ENCODE data around the gene AANAT. TPM values are rescaled to one million over a fixed set of nuclear protein-coding genes. Genes with fewer than 3 reads are reported as not detected.

AANAT gene
- total and polyA plus RNA-seq, 11 donors: 0.19 TPM; not detected in 10

DNA sequence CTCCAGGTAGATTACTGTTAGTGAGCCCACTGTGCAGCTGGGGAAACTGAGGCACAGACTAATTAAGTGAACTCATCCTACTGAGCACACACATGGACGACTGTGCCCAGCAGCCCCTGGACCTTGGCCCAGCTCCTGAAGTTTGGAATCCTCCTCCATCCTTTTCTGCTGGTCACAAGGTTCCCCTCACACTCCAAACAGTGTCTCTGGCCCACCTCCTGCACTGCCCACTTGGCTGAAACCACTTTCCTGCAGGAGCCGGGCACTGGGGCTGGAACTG is 30.2 kb downstream of the AANAT start:
- no peaks in the 10 kb centered on the region for H3K27me3 ChIP-seq
- intact Hi-C loops (cut with DNase I): no loop called here
- H3K9me3 ChIP-seq: no peaks in the 10 kb centered on the region
- peak overlapping the region; percentile 70 to 98 (median 92) for H3K27ac ChIP-seq
- ATAC-seq (no peak), DNase-seq (no peak)
- H3K36me3 ChIP-seq: peaks cover 0 to 5% (median 0%) of the 10 kb centered on the region in 9 donors
- 6 to 36% (median 21%) methylated on average over 2 of the region's 2 CpGs; no CpG with 5 or more reads in 1 of the 4 donors for WGBS, 4 donors
- TF ChIP-seq, protein P1, sequence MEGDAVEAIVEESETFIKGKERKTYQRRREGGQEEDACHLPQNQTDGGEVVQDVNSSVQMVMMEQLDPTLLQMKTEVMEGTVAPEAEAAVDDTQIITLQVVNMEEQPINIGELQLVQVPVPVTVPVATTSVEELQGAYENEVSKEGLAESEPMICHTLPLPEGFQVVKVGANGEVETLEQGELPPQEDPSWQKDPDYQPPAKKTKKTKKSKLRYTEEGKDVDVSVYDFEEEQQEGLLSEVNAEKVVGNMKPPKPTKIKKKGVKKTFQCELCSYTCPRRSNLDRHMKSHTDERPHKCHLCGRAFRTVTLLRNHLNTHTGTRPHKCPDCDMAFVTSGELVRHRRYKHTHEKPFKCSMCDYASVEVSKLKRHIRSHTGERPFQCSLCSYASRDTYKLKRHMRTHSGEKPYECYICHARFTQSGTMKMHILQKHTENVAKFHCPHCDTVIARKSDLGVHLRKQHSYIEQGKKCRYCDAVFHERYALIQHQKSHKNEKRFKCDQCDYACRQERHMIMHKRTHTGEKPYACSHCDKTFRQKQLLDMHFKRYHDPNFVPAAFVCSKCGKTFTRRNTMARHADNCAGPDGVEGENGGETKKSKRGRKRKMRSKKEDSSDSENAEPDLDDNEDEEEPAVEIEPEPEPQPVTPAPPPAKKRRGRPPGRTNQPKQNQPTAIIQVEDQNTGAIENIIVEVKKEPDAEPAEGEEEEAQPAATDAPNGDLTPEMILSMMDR (IDR thresholded peaks at IDR 0.05): no peak
- no peak for TF ChIP-seq POLR2A (IDR thresholded peaks at IDR 0.05)
- H3K4me3 ChIP-seq: peak overlapping the region in 7 of 12 donors; percentile 18 to 40 (median 28)
- H3K4me1 ChIP-seq: peaks cover 10 to 94% (median 58%) of the 10 kb centered on the region in 12 donors

DNA sequence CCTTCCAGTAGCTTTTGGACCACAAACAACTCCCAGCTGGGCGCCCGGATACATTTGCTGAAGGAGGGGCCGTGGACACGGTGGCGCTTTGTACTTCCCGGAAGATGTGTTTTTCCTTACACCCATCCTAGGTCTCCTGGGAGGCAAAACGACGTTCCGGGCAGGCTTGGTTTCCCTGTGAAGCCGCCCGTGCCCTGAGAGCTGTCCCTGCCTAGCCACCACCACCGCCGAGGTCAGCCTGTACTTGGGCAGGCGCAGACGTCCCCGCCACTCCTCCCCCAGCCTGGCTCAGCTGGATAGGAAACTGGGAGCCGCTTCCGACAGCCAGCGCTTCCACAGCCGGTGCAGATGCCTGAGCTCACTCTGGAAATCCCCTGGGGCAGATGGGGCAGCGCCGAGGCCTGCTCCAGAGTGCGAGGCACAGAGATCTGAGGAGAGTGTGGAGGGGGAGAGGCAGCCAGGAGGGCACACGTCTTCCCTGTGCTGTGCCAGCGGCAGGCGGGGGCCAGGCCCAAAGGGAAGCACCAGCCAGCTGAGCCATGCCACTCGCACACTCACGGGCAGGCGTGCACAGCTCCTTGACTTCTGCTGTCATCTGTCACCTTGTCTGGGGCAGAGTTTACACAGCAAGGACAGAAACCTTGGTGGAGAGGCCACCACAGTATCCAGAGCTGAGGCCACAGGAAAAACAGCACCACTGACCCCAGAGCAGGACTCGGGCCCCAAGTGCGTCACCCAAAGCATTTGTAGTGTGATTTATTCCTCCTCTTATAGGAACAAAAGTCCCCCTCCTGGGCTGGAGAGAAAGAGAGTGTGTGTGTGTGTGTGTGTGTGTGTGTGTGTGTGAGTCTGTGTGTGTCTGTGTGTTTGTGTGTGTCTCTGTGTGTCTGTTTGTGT is 30.8 kb downstream of the AANAT start:
- DNase-seq (peak; percentile 87 to 94 (median 90)), ATAC-seq (peak; percentile 64 to 86 (median 78))
- H3K36me3 ChIP-seq: peaks cover 0 to 5% (median 0%) of the 10 kb centered on the region in 9 donors
- H3K27ac ChIP-seq: peak overlapping the region; percentile 70 to 98 (median 92)
- peak overlapping the region in 9 of 12 donors; percentile 11 to 85 (median 24) for H3K4me3 ChIP-seq
- no peaks in the 10 kb centered on the region for H3K27me3 ChIP-seq
- WGBS, 4 donors: 13 to 22% (median 13%) methylated on average over 25 to 31 of the region's 31 CpGs
- no peaks in the 10 kb centered on the region for H3K9me3 ChIP-seq
- intact Hi-C loops (cut with DNase I): loop anchor here in 1 of 10 donors (1.0 kb wide), 1 partner anchor 13 kb away; no protein-coding TSS in a partner anchor
- TF ChIP-seq, protein P1 (IDR thresholded peaks at IDR 0.05): no peak
- TF ChIP-seq POLR2A (IDR thresholded peaks at IDR 0.05): peak in 1 of 2 donors; percentile 29
- H3K4me1 ChIP-seq: peaks cover 10 to 93% (median 53%) of the 10 kb centered on the region in 12 donors

GRCh38 chr17:76498876-76499251 is 31.5 kb downstream of the AANAT start:
- H3K9me3 ChIP-seq: no peaks in the 10 kb centered on the region
- intact Hi-C loops (cut with DNase I): loop anchor here in 1 of 10 donors (1.0 kb wide), 1 partner anchor 14 kb away; no protein-coding TSS in a partner anchor
- 59 to 78% (median 66%) methylated on average over 4 of the region's 4 CpGs for WGBS, 4 donors
- ATAC-seq: no peak
- H3K36me3 ChIP-seq: peaks cover 0 to 5% (median 0%) of the 10 kb centered on the region in 9 donors
- no peak for DNase-seq
- H3K4me1 ChIP-seq: peaks cover 10 to 87% (median 47%) of the 10 kb centered on the region in 12 donors
- no peaks in the 10 kb centered on the region for H3K27me3 ChIP-seq
- peak overlapping the region in 4 of 12 donors; percentile 62 to 85 (median 82) for H3K4me3 ChIP-seq
- TF ChIP-seq, protein P1 (IDR thresholded peaks at IDR 0.05): no peak
- no peak for TF ChIP-seq POLR2A (IDR thresholded peaks at IDR 0.05)
- peak overlapping the region in 11 of 12 donors; percentile 87 to 96 (median 93) for H3K27ac ChIP-seq

DNA sequence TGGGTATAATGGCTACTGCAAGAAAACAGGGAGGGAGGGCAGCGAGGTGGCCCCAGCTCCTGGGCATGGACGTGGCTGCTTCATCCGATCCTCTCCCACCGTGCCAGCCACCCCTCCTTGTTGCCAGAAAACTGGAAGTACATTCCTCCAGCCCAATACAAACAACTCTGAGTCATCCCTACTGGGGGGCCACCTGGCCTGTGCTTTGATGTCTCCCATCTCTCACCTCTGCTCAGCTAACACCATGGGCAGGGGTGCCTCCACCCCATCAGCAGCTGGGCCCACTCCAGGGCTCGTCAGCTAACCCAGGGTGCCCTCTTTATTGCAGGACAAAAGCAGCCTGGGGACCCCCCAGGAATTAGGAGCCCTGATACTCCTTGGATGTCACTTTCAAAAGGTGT is 31.9 kb downstream of the AANAT start:
- TF ChIP-seq POLR2A (IDR thresholded peaks at IDR 0.05): no peak
- TF ChIP-seq, protein P1 (IDR thresholded peaks at IDR 0.05): no peak
- WGBS, 4 donors: 61 to 84% (median 72%) methylated on average over 5 of the region's 5 CpGs
- DNase-seq: no peak
- H3K27ac ChIP-seq: peak overlapping the region in 11 of 12 donors; percentile 87 to 96 (median 93)
- H3K36me3 ChIP-seq: peaks cover 0 to 5% (median 0%) of the 10 kb centered on the region in 9 donors
- intact Hi-C loops (cut with DNase I): no loop called here
- no peak for ATAC-seq
- no peaks in the 10 kb centered on the region for H3K9me3 ChIP-seq
- peaks cover 10 to 87% (median 43%) of the 10 kb centered on the region in 12 donors for H3K4me1 ChIP-seq
- peak overlapping the region in 6 of 12 donors; percentile 62 to 85 (median 82) for H3K4me3 ChIP-seq
- no peaks in the 10 kb centered on the region for H3K27me3 ChIP-seq
